ENCODE measurements around the gene PASK. TPM values are rescaled to one million over a fixed set of nuclear protein-coding genes. Genes with fewer than 3 reads are reported as not detected.

PASK gene
- total RNA-seq, 1 donor from 2014 or later, result 3.9 TPM

GRCh38 chr2:241148239-241148638, 1.0 kb downstream of the PASK start:
- no peak for DNase-seq (ENCODE audit: low read depth)

GRCh38 chr2:241147336-241147735, 1.9 kb downstream of the PASK start:
- DNase-seq (ENCODE audit: low read depth), result no peak

- DNase-seq (ENCODE audit: low read depth), result no peak
Observed at GRCh38 chr2:241146286-241146685, 3.0 kb downstream of the PASK start.

- no peak for DNase-seq (ENCODE audit: low read depth)
Observed at GRCh38 chr2:241142593-241142992, 6.7 kb downstream of the PASK start.

GRCh38 chr2:241142063-241142462, 7.2 kb downstream of the PASK start:
- no peak for DNase-seq (ENCODE audit: low read depth)

- DNase-seq (ENCODE audit: low read depth), result no peak
Observed at GRCh38 chr2:241141214-241141770, 8.0 kb downstream of the PASK start.

GRCh38 chr2:241140445-241140840, 8.8 kb downstream of the PASK start:
- no peak for DNase-seq (ENCODE audit: low read depth)

- DNase-seq (ENCODE audit: low read depth), result no peak
Observed at GRCh38 chr2:241139531-241140444, 9.5 kb downstream of the PASK start.

GRCh38 chr2:241138471-241138870, 10.8 kb downstream of the PASK start:
- DNase-seq (ENCODE audit: low read depth), result no peak

GRCh38 chr2:241137276-241138190, 11.7 kb downstream of the PASK start:
- no peak for DNase-seq (ENCODE audit: low read depth)

- DNase-seq (ENCODE audit: low read depth), result no peak
Observed at GRCh38 chr2:241136661-241137260, 12.5 kb downstream of the PASK start.

GRCh38 chr2:241136191-241136590, 13.1 kb downstream of the PASK start:
- no peak for DNase-seq (ENCODE audit: low read depth)

- DNase-seq (ENCODE audit: low read depth), result no peak
Observed at GRCh38 chr2:241135737-241136136, 13.5 kb downstream of the PASK start.

- DNase-seq (ENCODE audit: low read depth), result no peak
Observed at GRCh38 chr2:241134711-241135110, 14.6 kb downstream of the PASK start.

GRCh38 chr2:241133436-241133820, 15.8 kb downstream of the PASK start:
- DNase-seq (ENCODE audit: low read depth), result no peak

- DNase-seq (ENCODE audit: low read depth), result no peak
Observed at GRCh38 chr2:241132538-241133435, 16.5 kb downstream of the PASK start.

- DNase-seq (ENCODE audit: low read depth), result no peak
Observed at GRCh38 chr2:241131531-241131930, 17.7 kb downstream of the PASK start.

GRCh38 chr2:241130316-241130715, 19.0 kb downstream of the PASK start:
- no peak for DNase-seq (ENCODE audit: low read depth)

- no peak for DNase-seq (ENCODE audit: low read depth)
Observed at GRCh38 chr2:241129086-241129871, 20.0 kb downstream of the PASK start.

- no peak for DNase-seq (ENCODE audit: low read depth)
Observed at GRCh38 chr2:241128266-241128665, 21.0 kb downstream of the PASK start.
